Spleen (tissue), 11 donors: Measurements from ENCODE around the gene GRAMD1B. TPM values are rescaled to one million over a fixed set of nuclear protein-coding genes. Genes with fewer than 3 reads are reported as not detected.

Experiments
- DNase-seq: peaks from one replicate; pipeline ENCODE4 v3.0.0-alpha.2; 2020
- H3K27ac ChIP-seq, 8 donors: fragments of 200-600 bp; sonication (generic) in 7 of 8; 1 replicate in 4 of 8; 2 replicates in 4 of 8; pipeline versions ENCODE4 v1.5.0 to v1.8.0; 2016 to 2021; ENCODE audit warnings: inconsistent platforms in 4 of 8, mild to moderate bottlenecking in 4 of 8, moderate library complexity in 1 of 8
- H3K27me3 ChIP-seq, 7 donors: fragments of 200-600 bp; sonication (generic) in 6 of 7; replicated peaks in 1 of 7; 1 replicate in 4 of 7; 2 replicates in 3 of 7; pipeline versions ENCODE4 v1.5.0 to v1.8.0; 2016 to 2021; ENCODE audit warnings: inconsistent platforms in 3 of 7, mild to moderate bottlenecking in 1 of 7
- H3K36me3 ChIP-seq, 6 donors: fragments of 200-600 bp; sonication (generic) in 5 of 6; 1 replicate in 4 of 6; 2 replicates in 2 of 6; pipeline versions ENCODE4 v1.5.0 to v1.8.0; 2016 to 2021; ENCODE audit warnings: inconsistent platforms in 2 of 6
- H3K4me1 ChIP-seq, 6 donors: fragments of 200-600 bp; sonication (generic) in 5 of 6; 1 replicate in 3 of 6; 2 replicates in 3 of 6; pipeline versions ENCODE4 v1.5.0 to v1.8.0; 2016 to 2021; ENCODE audit warnings: inconsistent platforms in 3 of 6
- H3K4me3 ChIP-seq, 8 donors: fragments of 200-600 bp; sonication (generic) in 7 of 8; 1 replicate in 4 of 8; 2 replicates in 4 of 8; pipeline versions ENCODE4 v1.5.0 to v1.8.0; 2016 to 2021; ENCODE audit warnings: inconsistent platforms in 4 of 8, mild to moderate bottlenecking in 4 of 8, moderate library complexity in 2 of 8
- H3K9me3 ChIP-seq, 8 donors: fragments of 200-600 bp; sonication (generic) in 7 of 8; 1 replicate in 4 of 8; 2 replicates in 4 of 8; pipeline versions ENCODE4 v1.5.0 to v1.8.0; 2016 to 2021; ENCODE audit warnings: inconsistent platforms in 4 of 8
- CTCF ChIP-seq, 11 experiments: fragments of 200-600 bp in 7 of 11; fragments of 450-650 bp in 4 of 11; sonication (generic) in 4 of 11; IDR thresholded peaks in 8 of 11; conservative IDR thresholded peaks in 3 of 11; 1 replicate in 7 of 11; 2 replicates in 4 of 11; pipeline versions ENCODE4 v1.4.0 to v1.8.0; 2016 to 2021; ENCODE audit warnings: antibody characterized with exemption in 11 of 11, inconsistent platforms in 4 of 11, mild to moderate bottlenecking in 1 of 11
- POLR2A ChIP-seq, 3 donors: fragments of 450-650 bp; IDR thresholded peaks; one replicate each; pipeline ENCODE4 v1.5.1; 2017; ENCODE audit warnings: antibody characterized with exemption in 3 of 3, mild to moderate bottlenecking in 1 of 3
- POLR2AphosphoS5 ChIP-seq, 3 donors: sonication (generic); formaldehyde crosslinking; IDR thresholded peaks; one replicate each; pipeline ENCODE4 v1.5.1; 2017; ENCODE audit warnings: antibody characterized with exemption in 3 of 3
- WGBS, 5 donors: extraction: QIAGEN DNeasy Blood & Tissue Kit in 3 of 5; methylation state at CpG; one replicate each; pipeline versions ENCODE4 v1.1.5 to v1.1.7; 2013 to 2018; 5-methylcytosine and 5-hydroxymethylcytosine counted together
- intact Hi-C: fragments of 100-400 bp; cut with DNase I; formaldehyde crosslinking; loops from one replicate; pipeline ENCODE4 v1.15.0; 2023; ENCODE audit warnings: low total_unique reads
- polyA plus RNA-seq, 3 donors: library from polyadenylated mRNA; stranded (reverse); fragments of 200-250 nt; gene quantifications; one replicate each; pipeline ENCODE4 v1.2.1, GENCODE V29; 2013
- total RNA-seq, 7 donors: library from RNA; depleted of rRNA in 3 of 7; stranded (reverse); fragments of >200 nt in 3 of 7; fragmentation: NEBNext Ultra II Directional in 4 of 7; extraction: Animal tissue kit (Norgen Biotek cat#: 25700) in 4 of 7; gene quantifications; one replicate each; pipeline versions ENCODE4 v1.1.0 to v1.2.1, GENCODE V29; 2016 to 2021
- donor health status: healthy with polysubstance abuse.
- donor health status: DM: no; HTN: no; CAD: no; lungs with moderate emphysema.
- donor health status: DM: no; HTN: no; CAD: no.
- donor health status: Bipolar disorder and iron deficiency.
- donor health status: healthy.
- donor health status: DM: no; HTN: no; CAD: no.
- donor health status: DM: yes; HTN: yes; CAD: no.

The GRAMD1B gene
- total and polyA plus RNA-seq, 10 donors, result 1.7 to 15.6 (median 7.5) TPM

GRCh38 chr11:123640029-123640428 is 210.0 kb downstream of the GRAMD1B start:
- H3K9me3 ChIP-seq, result no peaks in the 10 kb centered on the region
- H3K4me3 ChIP-seq, result no peak overlapping the region
- intact Hi-C loops, result loop anchor here (5.0 kb wide), 1 partner anchor 67 kb away; no protein-coding TSS in a partner anchor
- H3K27ac ChIP-seq, result no peak overlapping the region
- DNase-seq, result no peak
- H3K36me3 ChIP-seq, result no peaks in the 10 kb centered on the region
- TF ChIP-seq CTCF (IDR thresholded peaks at IDR 0.05 in 8 of 11, conservative IDR thresholded peaks at IDR 0.05 in 3 of 11) (no peak), POLR2AphosphoS5 (IDR thresholded peaks at IDR 0.05) (no peak), POLR2A (IDR thresholded peaks at IDR 0.05) (no peak)
- peaks cover 0 to 5% (median 2%) of the 10 kb centered on the region in 6 donors for H3K4me1 ChIP-seq
- 74 to 87% (median 83%) methylated on average over 5 of the region's 5 CpGs for WGBS, 5 donors
- H3K27me3 ChIP-seq, result peaks cover 0 to 27% (median 0%) of the 10 kb centered on the region in 7 donors

GRCh38 chr11:123640677-123641494 is 210.8 kb downstream of the GRAMD1B start:
- TF ChIP-seq POLR2A (IDR thresholded peaks at IDR 0.05), result no peak
- TF ChIP-seq CTCF (IDR thresholded peaks at IDR 0.05 in 8 of 11, conservative IDR thresholded peaks at IDR 0.05 in 3 of 11), result peak in 10 of 11 experiments; percentile 22 to 76 (median 58)
- TF ChIP-seq POLR2AphosphoS5 (IDR thresholded peaks at IDR 0.05), result no peak
- H3K9me3 ChIP-seq, result no peaks in the 10 kb centered on the region
- 31 to 36% (median 35%) methylated on average over 22 of the region's 22 CpGs for WGBS, 5 donors
- peaks cover 0 to 36% (median 0%) of the 10 kb centered on the region in 7 donors for H3K27me3 ChIP-seq
- no peak for DNase-seq
- intact Hi-C loops, result loop anchor here (5.0 kb wide), 1 partner anchor 66 kb away; no protein-coding TSS in a partner anchor
- peaks cover 0 to 5% (median 2%) of the 10 kb centered on the region in 6 donors for H3K4me1 ChIP-seq
- no peaks in the 10 kb centered on the region for H3K36me3 ChIP-seq
- no peak overlapping the region for H3K27ac ChIP-seq
- no peak overlapping the region for H3K4me3 ChIP-seq

GRCh38 chr11:123641495-123641840 is 211.4 kb downstream of the GRAMD1B start:
- intact Hi-C loops, result loop anchor here (5.0 kb wide), 1 partner anchor 66 kb away; no protein-coding TSS in a partner anchor
- Histone ChIP-seq H3K27ac (no peak overlapping the region), H3K4me1 (peaks cover 0 to 5% (median 2%) of the 10 kb centered on the region in 6 donors), H3K4me3 (no peak overlapping the region), H3K27me3 (peaks cover 0 to 39% (median 0%) of the 10 kb centered on the region in 7 donors), H3K9me3 (no peaks in the 10 kb centered on the region), H3K36me3 (no peaks in the 10 kb centered on the region)
- DNase-seq, result no peak
- 74 to 88% (median 79%) methylated on average over 4 of the region's 4 CpGs for WGBS, 5 donors
- TF ChIP-seq CTCF (IDR thresholded peaks at IDR 0.05 in 8 of 11, conservative IDR thresholded peaks at IDR 0.05 in 3 of 11) (no peak), POLR2A (IDR thresholded peaks at IDR 0.05) (no peak), POLR2AphosphoS5 (IDR thresholded peaks at IDR 0.05) (no peak)

GRCh38 chr11:123642435-123642834 is 212.4 kb downstream of the GRAMD1B start:
- no peak overlapping the region for H3K27ac ChIP-seq
- peaks cover 0 to 5% (median 2%) of the 10 kb centered on the region in 6 donors for H3K4me1 ChIP-seq
- WGBS, 5 donors, result 85 to 93% (median 91%) methylated on average over 15 of the region's 15 CpGs
- H3K9me3 ChIP-seq, result no peaks in the 10 kb centered on the region
- H3K27me3 ChIP-seq, result peaks cover 0 to 45% (median 0%) of the 10 kb centered on the region in 7 donors
- DNase-seq, result no peak
- intact Hi-C loops, result loop anchor here (5.0 kb wide), 1 partner anchor 65 kb away; no protein-coding TSS in a partner anchor
- TF ChIP-seq CTCF (IDR thresholded peaks at IDR 0.05 in 8 of 11, conservative IDR thresholded peaks at IDR 0.05 in 3 of 11) (no peak), POLR2A (IDR thresholded peaks at IDR 0.05) (no peak), POLR2AphosphoS5 (IDR thresholded peaks at IDR 0.05) (no peak)
- H3K36me3 ChIP-seq, result no peaks in the 10 kb centered on the region
- no peak overlapping the region for H3K4me3 ChIP-seq
